8988T (cell line): ENCODE measurements around the gene NAA80.

Experiments
- DNase-seq: peaks from one replicate; pipeline ENCODE4 v3.0.0; 2011

Gene NAA80

GRCh38 chr3:50298836-50299637 is at the start of gene NAA80, which contains the start of gene HYAL3:
Gene NAA80 (minus strand): TSS chr3:50299405. CDS start chr3:50297463, 1,942 bp downstream.
Gene HYAL3 (minus strand): TSS chr3:50299405. CDS start chr3:50295602, 3,803 bp downstream.
- DNase-seq, result peak; percentile 99

GRCh38 chr3:50347187-50347813 is 48.1 kb upstream of the NAA80 start:
- peak; percentile 77 for DNase-seq

- DNase-seq, result no peak
These were observed 46.5 kb upstream of the NAA80 start, which contains the start of gene ZMYND10 for GRCh38 chr3:50345586-50346234. Gene ZMYND10 (minus strand): TSS chr3:50345732. CDS start chr3:50345579, 153 bp downstream.

GRCh38 chr3:50345008-50345407 is 45.8 kb upstream of the NAA80 start:
- DNase-seq, result no peak

GRCh38 chr3:50342813-50343633 is 43.8 kb upstream of the NAA80 start:
- DNase-seq, result no peak

- DNase-seq, result no peak
These were observed 42.9 kb upstream of the NAA80 start for GRCh38 chr3:50341996-50342650.

- no peak for DNase-seq
These were observed 42.3 kb upstream of the NAA80 start for GRCh38 chr3:50341537-50341936.

GRCh38 chr3:50340448-50341329 is 41.5 kb upstream of the NAA80 start, which contains the start of gene RASSF1:
Gene RASSF1 (minus strand): TSS chr3:50340836. CDS start chr3:50340805, 31 bp downstream.
- DNase-seq, result no peak

- no peak for DNase-seq
These were observed 40.9 kb upstream of the NAA80 start for GRCh38 chr3:50340147-50340447.

- no peak for DNase-seq
These were observed 40.4 kb upstream of the NAA80 start for GRCh38 chr3:50339485-50340146.

- DNase-seq, result no peak
These were observed 39.8 kb upstream of the NAA80 start for GRCh38 chr3:50338965-50339364.

GRCh38 chr3:50337175-50337861 is 38.1 kb upstream of the NAA80 start:
- DNase-seq, result peak; percentile 100

GRCh38 chr3:50336452-50337174 is 37.4 kb upstream of the NAA80 start:
- peak; percentile 79 for DNase-seq

GRCh38 chr3:50334339-50335075 is 35.3 kb upstream of the NAA80 start:
- DNase-seq, result no peak

GRCh38 chr3:50333744-50334328 is 34.6 kb upstream of the NAA80 start:
- DNase-seq, result no peak

GRCh38 chr3:50331364-50331907 is 32.2 kb upstream of the NAA80 start:
- no peak for DNase-seq

GRCh38 chr3:50330330-50330729 is 31.1 kb upstream of the NAA80 start:
- no peak for DNase-seq
